Psoas muscle (tissue), 8 donors: ENCODE results near the gene SPTLC1. TPM values are rescaled to one million over a fixed set of nuclear protein-coding genes. Genes with fewer than 3 reads are reported as not detected.
"Not testable (repeated sequence)": the region's sequence is repeated elsewhere in the genome, so short reads cannot be mapped to it uniquely, and the experiment has no call there.

ENCODE experiments used
- ATAC-seq, 4 donors: fragments of 200-7000 bp; cut with Tn5 transposase; one replicate each; pipeline ENCODE4 v1.9.1; 2020; ENCODE audit warnings: moderate library complexity in 3 of 4, mild to moderate bottlenecking in 2 of 4
- DNase-seq, 2 donors: peaks; one replicate each; pipeline ENCODE4 v3.0.0-alpha.2; 2020
- H3K27ac ChIP-seq: fragments of 200-600 bp; one replicate; pipeline ENCODE4 v1.8.0; 2022
- H3K27me3 ChIP-seq, 3 donors: fragments of 200-600 bp in 1 of 3; one replicate each; pipeline versions ENCODE4 v1.6.1 to v1.8.0; 2013 to 2022; ENCODE audit warnings: low read length in 2 of 3, mild to moderate bottlenecking in 2 of 3, moderate library complexity in 1 of 3; ENCODE audit not compliant: insufficient read depth in 3 of 3
- H3K36me3 ChIP-seq, 2 donors: fragments of 200-600 bp in 1 of 2; one replicate each; pipeline versions ENCODE4 v1.6.1 to v1.8.0; 2013 to 2022; ENCODE audit warnings: low read depth in 1 of 2, mild to moderate bottlenecking in 1 of 2, moderate library complexity in 1 of 2; ENCODE audit not compliant: insufficient read depth in 1 of 2
- H3K4me1 ChIP-seq: fragments of 200-600 bp; one replicate; pipeline ENCODE4 v1.8.0; 2022
- H3K4me3 ChIP-seq: fragments of 200-600 bp; one replicate; pipeline ENCODE4 v1.8.0; 2022; ENCODE audit warnings: mild to moderate bottlenecking
- H3K9me3 ChIP-seq: fragments of 200-600 bp; one replicate; pipeline ENCODE4 v1.8.0; 2022
- CTCF ChIP-seq: fragments of 200-600 bp; IDR thresholded peaks from one replicate; pipeline ENCODE4 v1.8.0; 2022; ENCODE audit warnings: antibody characterized with exemption
- WGBS, 3 donors: extraction: QIAGEN DNeasy Blood & Tissue Kit; methylation state at CpG; one replicate each; pipeline versions ENCODE4 v1.1.6 to v1.1.7; 2013; 5-methylcytosine and 5-hydroxymethylcytosine counted together
- intact Hi-C, 2 donors: fragments of 100-400 bp; cut with DNase I; formaldehyde crosslinking; loops; one replicate each; pipeline versions ENCODE4 v1.11.0 to v1.14.2; 2022
- polyA plus RNA-seq, 3 donors: library from polyadenylated mRNA; stranded (reverse); fragments of 200-250 nt; gene quantifications; one replicate each; pipeline ENCODE4 v1.2.3, GENCODE V29; 2013
- total RNA-seq, 4 donors: library from RNA; stranded (reverse); fragmentation: NEBNext Ultra II Directional in 2 of 4; extraction: Animal tissue kit (Norgen Biotek cat#: 25700) in 2 of 4; gene quantifications; one replicate each; pipeline versions ENCODE4 v1.2.1 to v1.2.4, GENCODE V29; 2021 to 2023
- donor health status: healthy with polysubstance abuse.
- donor health status: DM: no; HTN: no; CAD: no; lungs with moderate emphysema.
- donor health status: Bipolar disorder and iron deficiency.
- donor health status: healthy.
- donor health status: DM: yes; HTN: yes; CAD: no.
- donor health status: DM: no; HTN: no; CAD: no.
- donor health status: DM: no; HTN: no; CAD: no.
- donor health status: DM: yes; HTN: yes; CAD: no.

Gene SPTLC1
- total and polyA plus RNA-seq, 7 donors: 12.2 to 29.8 (median 20.9) TPM

- Histone ChIP-seq H3K36me3 (peaks cover 4 to 33% of the 10 kb centered on the region in 2 donors), H3K27ac (no peak overlapping the region), H3K27me3 (no peaks in the 10 kb centered on the region), H3K4me1 (no peaks in the 10 kb centered on the region), H3K9me3 (no peaks in the 10 kb centered on the region), H3K4me3 (no peak overlapping the region)
- DNase-seq (no peak), ATAC-seq (no peak)
- WGBS, 3 donors: 92 to 95% (median 94%) methylated on average over 4 of the region's 4 CpGs
- TF ChIP-seq CTCF: no peak
- intact Hi-C loops: no loop called here
Measured at GRCh38 chr9:92108122-92108521, 7.1 kb downstream of the SPTLC1 start.

DNA sequence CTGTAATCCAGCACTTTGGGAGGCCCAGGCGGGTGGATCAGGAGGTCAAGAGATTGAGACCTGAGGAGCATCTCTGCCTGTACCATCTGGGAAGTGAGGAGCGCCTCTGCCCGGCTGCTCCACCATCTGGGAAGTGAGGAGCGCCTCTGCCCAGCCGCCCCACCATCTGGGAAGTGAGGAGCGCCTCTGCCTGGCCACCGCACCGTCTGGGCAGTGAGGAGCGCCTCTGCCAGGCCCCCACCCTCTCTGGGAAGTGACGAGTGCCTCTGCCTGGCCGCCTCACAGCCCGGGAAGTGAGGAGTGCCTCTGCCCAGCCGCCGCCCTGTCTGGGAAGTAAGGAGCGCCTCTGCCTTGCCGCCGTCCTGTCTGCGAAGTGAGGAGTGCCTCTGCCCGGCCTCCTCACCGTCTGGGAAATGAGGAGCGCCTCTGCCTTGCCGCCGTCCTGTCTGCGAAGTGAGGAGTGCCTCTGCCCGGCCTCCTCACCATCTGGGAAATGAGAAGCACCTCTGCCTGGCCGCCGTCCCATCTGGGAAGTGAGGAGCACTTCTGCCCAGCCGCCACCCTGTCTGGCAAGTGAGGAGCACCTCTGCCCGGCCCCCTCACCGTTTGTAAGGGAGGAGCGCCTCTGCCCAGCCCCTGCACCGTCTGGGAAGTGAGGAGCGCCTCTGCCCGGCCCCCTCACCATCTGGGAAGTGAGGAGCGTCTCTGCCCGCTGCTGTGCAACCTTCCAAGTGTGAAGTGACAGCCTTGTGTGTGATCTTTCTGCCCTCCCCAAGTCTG is 9.6 kb downstream of the SPTLC1 start:
- H3K36me3 ChIP-seq: peaks cover 2 to 38% of the 10 kb centered on the region in 2 donors
- ATAC-seq, H3K27ac ChIP-seq, H3K9me3 ChIP-seq, H3K27me3 ChIP-seq, intact Hi-C loops, H3K4me3 ChIP-seq, H3K4me1 ChIP-seq: not testable (repeated sequence)
- peak in 1 of 2 donors; percentile 48 for DNase-seq
- WGBS, 3 donors: 97 to 99% (median 97%) methylated on average over 32 to 36 of the region's 36 CpGs

DNA sequence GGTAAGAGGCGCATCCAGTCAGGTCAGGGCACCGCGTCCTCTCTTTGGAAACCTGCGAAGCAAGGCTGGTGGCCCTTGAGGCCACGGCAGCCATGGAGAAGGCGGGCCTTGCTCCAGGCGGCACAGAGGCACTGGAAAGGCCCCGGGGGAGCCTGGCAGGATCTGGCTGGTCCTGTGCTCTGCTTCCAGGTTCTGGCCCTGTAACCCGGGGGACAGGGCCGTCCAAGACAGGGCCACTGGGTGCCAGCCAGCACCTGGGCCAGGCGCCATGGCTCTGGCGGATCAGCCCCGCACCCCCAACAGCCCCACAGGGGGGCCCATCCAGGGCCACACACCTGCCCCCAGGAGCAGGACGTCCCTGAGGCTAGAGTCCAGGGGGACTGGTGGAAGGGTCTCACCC is 11.6 kb downstream of the SPTLC1 start:
- DNase-seq, H3K9me3 ChIP-seq, H3K27me3 ChIP-seq, H3K27ac ChIP-seq, H3K4me3 ChIP-seq, ATAC-seq, H3K4me1 ChIP-seq, intact Hi-C loops: not testable (repeated sequence)
- WGBS, 3 donors: 94 to 98% (median 96%) methylated on average over 11 to 14 of the region's 14 CpGs
- H3K36me3 ChIP-seq: peaks cover 2 to 38% of the 10 kb centered on the region in 2 donors

DNA sequence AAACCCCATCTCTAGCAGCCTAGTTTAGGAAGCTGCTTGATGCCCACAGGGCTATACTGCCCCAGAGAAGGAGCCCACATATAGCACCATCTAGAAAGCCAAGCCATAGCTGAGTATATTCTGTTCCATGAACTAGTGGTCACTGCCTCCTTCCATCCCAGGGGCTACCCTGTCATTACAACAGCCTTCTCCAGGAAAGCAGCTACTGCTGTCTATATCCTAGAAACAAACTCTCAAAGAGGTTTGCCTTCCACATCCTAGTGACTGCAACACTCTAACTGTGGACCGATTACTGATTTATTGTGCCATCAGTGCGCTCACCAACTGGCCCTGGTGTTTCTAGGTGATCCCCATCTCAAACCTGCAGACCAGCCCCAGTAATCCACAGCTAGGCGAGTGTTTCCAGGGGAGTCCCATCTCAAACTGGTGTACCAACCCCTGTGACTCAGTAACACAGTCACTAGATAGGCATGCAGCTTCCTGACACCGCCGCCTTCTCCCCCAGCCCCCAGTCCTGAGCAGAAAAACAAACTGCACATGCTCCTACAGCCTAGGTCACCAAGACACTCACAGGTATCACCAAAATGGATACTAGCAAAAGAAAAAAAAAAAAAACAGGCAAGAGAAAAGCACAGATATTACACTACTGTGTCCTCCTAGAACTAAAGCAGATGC is 14.8 kb downstream of the SPTLC1 start:
- Histone ChIP-seq H3K27me3 (no peaks in the 10 kb centered on the region), H3K4me3 (no peak overlapping the region), H3K27ac (no peak overlapping the region), H3K4me1 (no peaks in the 10 kb centered on the region), H3K9me3 (no peaks in the 10 kb centered on the region), H3K36me3 (peaks cover 0 to 20% of the 10 kb centered on the region in 2 donors)
- DNase-seq (no peak), ATAC-seq (peak; percentile 37 to 76 (median 63))
- intact Hi-C loops: no loop called here
- no peak for TF ChIP-seq CTCF
- 97 to 98% (median 97%) methylated on average over 5 of the region's 5 CpGs for WGBS, 3 donors

GRCh38 chr9:92098638-92099037 is 16.6 kb downstream of the SPTLC1 start:
- intact Hi-C loops: no loop called here
- no peak overlapping the region for H3K27ac ChIP-seq
- H3K27me3 ChIP-seq: no peaks in the 10 kb centered on the region
- peak overlapping the region; percentile 42 for H3K4me3 ChIP-seq
- no peaks in the 10 kb centered on the region for H3K9me3 ChIP-seq
- 53 to 73% (median 57%) methylated on average over 1 of the region's 1 CpG for WGBS, 3 donors
- DNase-seq: no peak
- no peak for TF ChIP-seq CTCF
- peaks cover 0 to 10% of the 10 kb centered on the region in 2 donors for H3K36me3 ChIP-seq
- peaks cover 11% of the 10 kb centered on the region for H3K4me1 ChIP-seq
- peak in 1 of 4 donors; percentile 34 for ATAC-seq
